Hindlimb muscle (tissue), 1 donor: ENCODE data around the gene ADCY2. TPM values are rescaled to one million over a fixed set of nuclear protein-coding genes. Genes with fewer than 3 reads are reported as not detected.
A peak's percentile ranks its signal among the peaks of the same experiment; 100 is the strongest.
"Not testable (repeated sequence)": the region's sequence is repeated elsewhere in the genome, so short reads cannot be mapped to it uniquely, and the experiment has no call there.

Experiments used
- DNase-seq: peaks from one replicate; pipeline ENCODE4 v3.0.0-alpha.2; 2013
- polyA plus RNA-seq: library from polyadenylated mRNA; unstranded; fragments of 120-200 nt; gene quantifications from one replicate; pipeline ENCODE4 v1.2.1, GENCODE V29; 2013; ENCODE audit not compliant: insufficient read length

ADCY2 gene
- polyA plus RNA-seq, 1 donor: 54.1 TPM

GRCh38 chr5:7396713-7397454 lies 946 bp downstream of the ADCY2 start:
- DNase-seq: peak; percentile 45

GRCh38 chr5:7397937-7398336 lies 2.0 kb downstream of the ADCY2 start:
- DNase-seq: no peak

- DNase-seq: no peak
Measured at GRCh38 chr5:7398596-7399280, 2.8 kb downstream of the ADCY2 start.

- no peak for DNase-seq
Measured at GRCh38 chr5:7405277-7405676, 9.3 kb downstream of the ADCY2 start.

GRCh38 chr5:7410936-7411511 lies 15.1 kb downstream of the ADCY2 start:
- no peak for DNase-seq

GRCh38 chr5:7412409-7412808 lies 16.5 kb downstream of the ADCY2 start:
- DNase-seq: no peak

- no peak for DNase-seq
Measured at GRCh38 chr5:7415123-7415522, 19.2 kb downstream of the ADCY2 start.

GRCh38 chr5:7415587-7416535 lies 19.9 kb downstream of the ADCY2 start:
- no peak for DNase-seq

- no peak for DNase-seq
Measured at GRCh38 chr5:7418276-7418675, 22.3 kb downstream of the ADCY2 start.

GRCh38 chr5:7419367-7419766 lies 23.4 kb downstream of the ADCY2 start:
- DNase-seq: no peak

- no peak for DNase-seq
Measured at GRCh38 chr5:7419846-7420245, 23.9 kb downstream of the ADCY2 start.

GRCh38 chr5:7420510-7421280 lies 24.8 kb downstream of the ADCY2 start:
- no peak for DNase-seq

- peak; percentile 54 for DNase-seq
Measured at GRCh38 chr5:7422316-7423106, 26.6 kb downstream of the ADCY2 start.

GRCh38 chr5:7423231-7423630 lies 27.3 kb downstream of the ADCY2 start:
- DNase-seq: not testable (repeated sequence)

GRCh38 chr5:7425830-7426229 lies 29.9 kb downstream of the ADCY2 start:
- DNase-seq: no peak

GRCh38 chr5:7426284-7426683 lies 30.3 kb downstream of the ADCY2 start:
- DNase-seq: no peak

- no peak for DNase-seq
Measured at GRCh38 chr5:7434914-7435313, 39.0 kb downstream of the ADCY2 start.

GRCh38 chr5:7435503-7435902 lies 39.6 kb downstream of the ADCY2 start:
- no peak for DNase-seq

GRCh38 chr5:7436521-7436920 lies 40.6 kb downstream of the ADCY2 start:
- DNase-seq: no peak

GRCh38 chr5:7437836-7438235 lies 41.9 kb downstream of the ADCY2 start:
- DNase-seq: no peak

- DNase-seq: no peak
Measured at GRCh38 chr5:7445068-7445467, 49.1 kb downstream of the ADCY2 start.
